Measurements from ENCODE around the gene CFAP100.

CFAP100 gene

GRCh38 chr3:126389112-126389793 is 5.5 kb upstream of the CFAP100 start:
- peaks cover 55% of the 10 kb centered on the region for H3K27me3 Mint-ChIP-seq (ENCODE audit: low read depth, poor library complexity)
- H3K9me3 Mint-ChIP-seq = peaks cover 8% of the 10 kb centered on the region
- peak; percentile 84 for DNase-seq
- no peak overlapping the region for H3K27ac Mint-ChIP-seq
- peaks cover 1% of the 10 kb centered on the region for H3K4me1 Mint-ChIP-seq
- H3K36me3 Mint-ChIP-seq (ENCODE audit: low read depth) = no peaks in the 10 kb centered on the region
- TF ChIP-seq, protein P1, sequence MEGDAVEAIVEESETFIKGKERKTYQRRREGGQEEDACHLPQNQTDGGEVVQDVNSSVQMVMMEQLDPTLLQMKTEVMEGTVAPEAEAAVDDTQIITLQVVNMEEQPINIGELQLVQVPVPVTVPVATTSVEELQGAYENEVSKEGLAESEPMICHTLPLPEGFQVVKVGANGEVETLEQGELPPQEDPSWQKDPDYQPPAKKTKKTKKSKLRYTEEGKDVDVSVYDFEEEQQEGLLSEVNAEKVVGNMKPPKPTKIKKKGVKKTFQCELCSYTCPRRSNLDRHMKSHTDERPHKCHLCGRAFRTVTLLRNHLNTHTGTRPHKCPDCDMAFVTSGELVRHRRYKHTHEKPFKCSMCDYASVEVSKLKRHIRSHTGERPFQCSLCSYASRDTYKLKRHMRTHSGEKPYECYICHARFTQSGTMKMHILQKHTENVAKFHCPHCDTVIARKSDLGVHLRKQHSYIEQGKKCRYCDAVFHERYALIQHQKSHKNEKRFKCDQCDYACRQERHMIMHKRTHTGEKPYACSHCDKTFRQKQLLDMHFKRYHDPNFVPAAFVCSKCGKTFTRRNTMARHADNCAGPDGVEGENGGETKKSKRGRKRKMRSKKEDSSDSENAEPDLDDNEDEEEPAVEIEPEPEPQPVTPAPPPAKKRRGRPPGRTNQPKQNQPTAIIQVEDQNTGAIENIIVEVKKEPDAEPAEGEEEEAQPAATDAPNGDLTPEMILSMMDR (IDR thresholded peaks at IDR 0.05) = peak; percentile 82
- peak overlapping the region; percentile 41 for H3K4me3 Mint-ChIP-seq

DNA sequence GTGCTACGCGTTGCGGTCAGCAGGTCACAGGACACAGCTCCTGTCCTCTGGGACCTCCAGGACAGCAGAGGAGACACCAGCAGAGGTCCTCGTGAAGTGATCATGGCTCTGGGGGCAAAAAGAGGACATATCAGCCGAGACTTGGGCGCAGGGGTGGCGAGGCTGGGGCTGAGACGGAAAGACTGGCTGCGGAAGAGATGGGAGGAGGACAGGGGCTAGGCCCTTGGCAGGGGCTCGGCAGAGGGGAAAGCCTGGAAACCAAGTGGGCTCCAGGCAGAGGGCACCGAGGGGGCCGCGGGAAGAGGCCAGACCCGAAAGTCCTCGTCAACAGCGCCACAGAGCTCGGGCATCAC is 4.9 kb upstream of the CFAP100 start:
- Mint-ChIP-seq H3K9me3 (peaks cover 5% of the 10 kb centered on the region), H3K4me3 (peak overlapping the region; percentile 41), H3K4me1 (peaks cover 7% of the 10 kb centered on the region), H3K27ac (no peak overlapping the region), H3K36me3 (ENCODE audit: low read depth) (no peaks in the 10 kb centered on the region), H3K27me3 (ENCODE audit: low read depth, poor library complexity) (peaks cover 57% of the 10 kb centered on the region)
- no peak for DNase-seq
- TF ChIP-seq, protein P1 (IDR thresholded peaks at IDR 0.05) = no peak

DNA sequence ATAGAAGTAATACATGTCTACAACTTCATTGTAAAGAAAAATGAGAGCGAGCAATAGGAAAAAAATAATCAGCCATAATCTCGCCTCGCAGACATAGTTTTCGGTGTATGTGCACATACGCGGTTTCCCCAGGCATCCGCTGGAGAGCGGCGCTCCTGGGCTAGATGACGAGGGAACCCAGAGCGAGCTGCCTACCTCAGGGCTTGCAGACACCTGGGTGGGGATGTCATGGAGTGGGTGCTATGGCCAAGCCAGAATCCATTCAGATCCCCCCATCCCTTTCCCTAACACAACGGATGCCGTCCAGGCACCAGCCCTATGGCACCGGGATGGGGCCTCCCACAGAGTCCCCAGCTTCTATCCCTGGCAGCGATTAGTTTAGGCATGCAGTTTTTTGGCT is 4.5 kb upstream of the CFAP100 start:
- H3K4me1 Mint-ChIP-seq = peaks cover 11% of the 10 kb centered on the region
- H3K4me3 Mint-ChIP-seq = no peak overlapping the region
- peaks cover 1% of the 10 kb centered on the region for H3K9me3 Mint-ChIP-seq
- no peak for DNase-seq
- TF ChIP-seq, protein P1 (IDR thresholded peaks at IDR 0.05) = no peak
- no peaks in the 10 kb centered on the region for H3K36me3 Mint-ChIP-seq (ENCODE audit: low read depth)
- H3K27ac Mint-ChIP-seq = no peak overlapping the region
- peaks cover 60% of the 10 kb centered on the region for H3K27me3 Mint-ChIP-seq (ENCODE audit: low read depth, poor library complexity)

DNA sequence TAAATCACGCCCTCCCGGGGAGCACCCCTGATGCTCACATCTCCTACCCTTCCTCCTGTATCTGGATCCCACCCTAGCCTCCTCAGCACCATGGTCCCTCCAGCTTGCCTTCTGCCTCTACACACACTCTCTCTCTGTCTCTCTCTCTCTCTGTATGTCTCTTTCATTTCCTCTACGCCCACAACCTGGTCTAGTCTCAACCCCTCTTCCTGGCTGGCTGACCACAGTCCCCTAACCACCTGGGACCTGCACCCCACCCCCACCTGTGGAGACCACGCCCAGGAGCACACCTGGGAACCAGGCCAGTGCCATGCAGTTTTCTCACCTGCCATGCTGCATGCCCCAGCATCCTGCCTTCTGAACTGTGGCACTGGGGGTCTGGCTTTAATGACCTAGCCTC is 4.0 kb upstream of the CFAP100 start:
- H3K27ac Mint-ChIP-seq = no peak overlapping the region
- TF ChIP-seq, protein P1 (IDR thresholded peaks at IDR 0.05) = no peak
- peaks cover 15% of the 10 kb centered on the region for H3K4me1 Mint-ChIP-seq
- H3K36me3 Mint-ChIP-seq (ENCODE audit: low read depth) = no peaks in the 10 kb centered on the region
- no peak overlapping the region for H3K4me3 Mint-ChIP-seq
- no peaks in the 10 kb centered on the region for H3K9me3 Mint-ChIP-seq
- H3K27me3 Mint-ChIP-seq (ENCODE audit: low read depth, poor library complexity) = peaks cover 59% of the 10 kb centered on the region
- no peak for DNase-seq

DNA sequence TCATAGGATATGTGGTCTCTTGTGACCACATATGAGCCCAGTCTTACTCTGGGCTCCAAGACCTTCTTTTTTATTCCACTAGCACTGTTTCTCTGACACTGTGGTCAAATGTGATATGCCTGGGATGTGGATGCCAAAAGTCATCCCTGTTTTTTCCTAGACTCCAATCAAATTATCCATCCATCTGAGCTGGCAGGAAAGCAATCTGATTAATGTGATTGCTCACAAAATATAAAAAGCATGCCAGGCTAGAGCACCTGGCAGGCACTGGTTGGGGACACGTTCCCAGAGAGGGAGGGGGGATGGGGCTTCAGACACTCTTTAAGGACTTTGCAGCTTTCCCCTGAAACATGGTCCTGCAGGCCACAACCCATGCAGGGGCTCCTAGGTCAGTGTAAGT is 3.1 kb upstream of the CFAP100 start:
- DNase-seq = no peak
- Mint-ChIP-seq H3K36me3 (ENCODE audit: low read depth) (no peaks in the 10 kb centered on the region), H3K4me3 (no peak overlapping the region), H3K27me3 (ENCODE audit: low read depth, poor library complexity) (peaks cover 66% of the 10 kb centered on the region), H3K27ac (no peak overlapping the region), H3K9me3 (no peaks in the 10 kb centered on the region), H3K4me1 (peaks cover 15% of the 10 kb centered on the region)
- TF ChIP-seq, protein P1 (IDR thresholded peaks at IDR 0.05) = no peak

DNA sequence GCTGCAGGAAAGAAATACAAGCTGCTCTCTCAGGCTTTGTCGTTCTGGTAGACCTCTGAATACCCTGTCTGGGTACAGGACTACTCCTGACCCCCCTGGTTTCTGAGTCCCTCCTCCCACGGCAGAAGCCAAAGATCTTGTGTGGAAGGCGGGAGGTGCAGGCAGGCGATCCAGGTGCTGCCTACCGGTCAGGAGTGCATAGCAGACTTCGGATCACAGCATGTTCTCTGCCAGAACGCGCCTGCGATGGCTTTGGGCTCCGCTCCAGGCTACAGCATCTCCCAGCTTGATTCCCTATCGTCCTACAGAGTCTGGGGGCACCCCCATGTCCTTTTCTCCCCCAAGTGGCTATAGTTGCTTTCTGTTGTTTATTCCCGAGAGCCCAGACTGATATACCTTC is 2.5 kb upstream of the CFAP100 start:
- TF ChIP-seq, protein P1 (IDR thresholded peaks at IDR 0.05) = no peak
- peaks cover 71% of the 10 kb centered on the region for H3K27me3 Mint-ChIP-seq (ENCODE audit: low read depth, poor library complexity)

More for the DNA sequence above, 2.5 kb upstream of the CFAP100 start:
- no peak overlapping the region for H3K27ac Mint-ChIP-seq
- H3K4me3 Mint-ChIP-seq = no peak overlapping the region
- no peak for DNase-seq
- peaks cover 15% of the 10 kb centered on the region for H3K4me1 Mint-ChIP-seq
- H3K9me3 Mint-ChIP-seq = no peaks in the 10 kb centered on the region
- H3K36me3 Mint-ChIP-seq (ENCODE audit: low read depth) = no peaks in the 10 kb centered on the region

Data from nephron progenitor cell (in vitro differentiated cells).